CD14-positive monocyte (primary cell): ENCODE results near the gene PRDM5. TPM values are rescaled to one million over a fixed set of nuclear protein-coding genes. Genes with fewer than 3 reads are reported as not detected.

Experiments
- DNase-seq, 3 donors: peaks; one replicate each; pipeline ENCODE4 v3.0.0-alpha.2; 2011 to 2022
- H2AFZ ChIP-seq: 2 replicates; pipeline ENCODE4 v1.6.0; 2012; ENCODE audit warnings: mild to moderate bottlenecking, low read depth, low read length, inconsistent platforms; ENCODE audit not compliant: insufficient read depth, poor library complexity, severe bottlenecking
- H3K27ac ChIP-seq, 2 donors: 1 replicate in 1 of 2; 2 replicates in 1 of 2; pipeline ENCODE4 v1.5.1; 2012 to 2013; ENCODE audit warnings: low read length in 2 of 2, control low read depth in 1 of 2, inconsistent platforms in 1 of 2, low read depth in 1 of 2, mild to moderate bottlenecking in 1 of 2
- H3K27me3 ChIP-seq, 2 donors: one replicate each; pipeline versions ENCODE4 v1.6.0 to v1.6.1; 2011 to 2013; ENCODE audit warnings: low read length in 2 of 2; ENCODE audit not compliant: control insufficient read depth in 2 of 2, insufficient read depth in 2 of 2
- H3K36me3 ChIP-seq, 2 donors: replicated peaks in 1 of 2; 1 replicate in 1 of 2; 2 replicates in 1 of 2; pipeline versions ENCODE4 v1.5.1 to v1.6.1; 2012 to 2013; ENCODE audit warnings: low read length in 2 of 2, control low read depth in 1 of 2, inconsistent platforms in 1 of 2, mild to moderate bottlenecking in 1 of 2; ENCODE audit not compliant: insufficient read depth in 2 of 2, control insufficient read depth in 1 of 2
- H3K4me1 ChIP-seq, 2 donors: 1 replicate in 1 of 2; 2 replicates in 1 of 2; pipeline versions ENCODE4 v1.5.1 to v1.6.1; 2012 to 2013; ENCODE audit warnings: low read length in 2 of 2, control low read depth in 1 of 2, inconsistent platforms in 1 of 2, mild to moderate bottlenecking in 1 of 2, moderate library complexity in 1 of 2; ENCODE audit not compliant: insufficient read depth in 2 of 2, control insufficient read depth in 1 of 2
- H3K4me2 ChIP-seq: replicated peaks from 2 replicates; pipeline ENCODE3; 2012; ENCODE audit warnings: low read length, moderate library complexity, mild to moderate bottlenecking; ENCODE audit not compliant: poor library complexity, severe bottlenecking; ENCODE audit errors: extremely low read depth
- H3K4me3 ChIP-seq, 3 experiments: fragments of 200-600 bp in 1 of 3; sonication (generic) in 1 of 3; replicated peaks in 1 of 3; 1 replicate in 2 of 3; 2 replicates in 1 of 3; pipeline ENCODE4 v1.5.1; 2011 to 2013; ENCODE audit warnings: low read length in 3 of 3, mild to moderate bottlenecking in 3 of 3, control low read depth in 2 of 3, low read depth in 2 of 3, inconsistent platforms in 1 of 3, moderate library complexity in 1 of 3
- H3K79me2 ChIP-seq: 2 replicates; pipeline ENCODE4 v1.6.0; 2012; ENCODE audit warnings: mild to moderate bottlenecking, control low read depth, inconsistent platforms, low read length, moderate library complexity; ENCODE audit not compliant: insufficient read depth
- H3K9ac ChIP-seq: 2 replicates; pipeline ENCODE4 v1.6.0; 2017; ENCODE audit warnings: low read length, mild to moderate bottlenecking; ENCODE audit not compliant: insufficient read depth, poor library complexity, severe bottlenecking
- H3K9me3 ChIP-seq, 2 donors: replicated peaks in 1 of 2; 1 replicate in 1 of 2; 2 replicates in 1 of 2; pipeline versions ENCODE4 v1.5.1 to v1.6.1; 2012 to 2013; ENCODE audit warnings: low read length in 2 of 2, control low read depth in 1 of 2; ENCODE audit not compliant: control insufficient read depth in 1 of 2, insufficient read depth in 1 of 2
- H4K20me1 ChIP-seq: 2 replicates; pipeline ENCODE4 v1.6.0; 2012; ENCODE audit warnings: mild to moderate bottlenecking, low read length, control low read depth, moderate library complexity; ENCODE audit not compliant: insufficient read depth
- H3K27ac Mint-ChIP-seq, 7 donors: one replicate each; pipeline ENCODE4 v1.8.0; 2020; ENCODE audit warnings: mild to moderate bottlenecking in 7 of 7, mixed read lengths in 7 of 7, moderate library complexity in 6 of 7, inconsistent platforms in 2 of 7
- H3K27me3 Mint-ChIP-seq, 3 donors: one replicate each; pipeline ENCODE4 v1.8.0; 2021 to 2022; ENCODE audit warnings: low read depth in 3 of 3, mild to moderate bottlenecking in 3 of 3, mixed read lengths in 3 of 3, moderate library complexity in 3 of 3, inconsistent platforms in 1 of 3
- H3K36me3 Mint-ChIP-seq, 2 donors: one replicate each; pipeline ENCODE4 v1.8.0; 2020; ENCODE audit warnings: mixed read lengths in 2 of 2, inconsistent platforms in 1 of 2, mild to moderate bottlenecking in 1 of 2
- H3K4me1 Mint-ChIP-seq: one replicate; pipeline ENCODE4 v1.8.0; 2020; ENCODE audit warnings: mild to moderate bottlenecking, mixed read lengths
- H3K4me3 Mint-ChIP-seq, 2 donors: one replicate each; pipeline ENCODE4 v1.8.0; 2020; ENCODE audit warnings: mild to moderate bottlenecking in 2 of 2, mixed read lengths in 2 of 2, moderate library complexity in 1 of 2
- H3K9me3 Mint-ChIP-seq, 7 donors: one replicate each; pipeline ENCODE4 v1.8.0; 2020 to 2022; ENCODE audit warnings: mixed read lengths in 7 of 7, mild to moderate bottlenecking in 6 of 7, moderate library complexity in 6 of 7, inconsistent platforms in 2 of 7
- CTCF ChIP-seq: fragments of 200-600 bp; IDR thresholded peaks from one replicate; pipeline ENCODE4 v1.8.0; 2022; ENCODE audit warnings: antibody characterized with exemption, mild to moderate bottlenecking
- WGBS: methylation state at CpG from one replicate; pipeline ENCODE4 v1.1.5; 2013; ENCODE audit warnings: missing lambda C conversion rate; ENCODE audit not compliant: insufficient coverage; 5-methylcytosine and 5-hydroxymethylcytosine counted together
- intact Hi-C, 2 donors: fragments of 100-400 bp; cut with micrococcal nuclease; formaldehyde crosslinking; loops; one replicate each; pipeline versions ENCODE4 v1.15.0 to v1.15.1; 2023
- polyA plus RNA-seq, 3 donors: library from polyadenylated mRNA; depleted of rRNA in 1 of 3; unstranded in 2 of 3; stranded (reverse) in 1 of 3; fragments of 300-500 nt in 2 of 3; fragments of >200 nt in 1 of 3; fragmentation: Illumina TruSeq in 2 of 3; gene quantifications; 1 replicate in 2 of 3; 2 replicates in 1 of 3; pipeline ENCODE4 v1.2.3, GENCODE V29; 2012 to 2021

The PRDM5 gene
- polyA plus RNA-seq, 3 donors: 0.12 to 0.25 (median 0.17) TPM

- H3K9me3 ChIP-seq: no peaks in the 10 kb centered on the region
- Mint-ChIP-seq H3K27ac (no peak overlapping the region), H3K27me3 (no peaks in the 10 kb centered on the region), H3K9me3 (no peaks in the 10 kb centered on the region), H3K4me3 (no peak overlapping the region), H3K36me3 (no peaks in the 10 kb centered on the region), H3K4me1 (no peaks in the 10 kb centered on the region)
- intact Hi-C loops: no loop called here
- no peak for DNase-seq
- no peaks in the 10 kb centered on the region for H3K27me3 ChIP-seq
- no peak for TF ChIP-seq CTCF
- H3K9ac ChIP-seq: no peak overlapping the region
- no peak overlapping the region for H3K4me3 ChIP-seq
- H3K4me2 ChIP-seq: no peak overlapping the region
- H2AFZ ChIP-seq: no peak overlapping the region
- 80% methylated on average over 2 of the region's 2 CpGs for WGBS
- no peaks in the 10 kb centered on the region for H3K4me1 ChIP-seq
- no peaks in the 10 kb centered on the region for H3K79me2 ChIP-seq
- no peaks in the 10 kb centered on the region for H3K36me3 ChIP-seq
- H4K20me1 ChIP-seq: no peaks in the 10 kb centered on the region
- no peak overlapping the region for H3K27ac ChIP-seq
These were observed 189.5 kb downstream of the PRDM5 start for GRCh38 chr4:120733054-120733453.

- Histone ChIP-seq H3K27me3 (no peaks in the 10 kb centered on the region), H3K79me2 (no peaks in the 10 kb centered on the region), H3K27ac (no peak overlapping the region), H2AFZ (no peak overlapping the region), H4K20me1 (no peaks in the 10 kb centered on the region), H3K9ac (no peak overlapping the region), H3K9me3 (no peaks in the 10 kb centered on the region), H3K4me3 (no peak overlapping the region), H3K4me2 (no peak overlapping the region), H3K36me3 (no peaks in the 10 kb centered on the region), H3K4me1 (no peaks in the 10 kb centered on the region)
- no peak overlapping the region for H3K4me3 Mint-ChIP-seq
- H3K36me3 Mint-ChIP-seq: no peaks in the 10 kb centered on the region
- H3K4me1 Mint-ChIP-seq: no peaks in the 10 kb centered on the region
- H3K27me3 Mint-ChIP-seq: no peaks in the 10 kb centered on the region
- DNase-seq: no peak
- intact Hi-C loops: no loop called here
- no peak for TF ChIP-seq CTCF
- no peaks in the 10 kb centered on the region for H3K9me3 Mint-ChIP-seq
- no peak overlapping the region for H3K27ac Mint-ChIP-seq
- WGBS: 100% methylated on average over 2 of the region's 3 CpGs
These were observed 191.0 kb downstream of the PRDM5 start for GRCh38 chr4:120731561-120731960.
